Activated CD4-positive, alpha-beta T cell treated with anti-CD3 and anti-CD28 coated beads, Interleukin-2, Interleukin-4, amounts not matched to agents 100 ng/mL and 50 ng/mL, durations not matched to agents 16 hours and 8 hours (primary cell): ENCODE data around the gene PSG2.
"Not testable (repeated sequence)": the region's sequence is repeated elsewhere in the genome, so short reads cannot be mapped to it uniquely, and the experiment has no call there.

ENCODE experiments used
- DNase-seq: peaks from one replicate; pipeline ENCODE4 v3.0.0-alpha.2; 2020; ENCODE audit warnings: low spot score

The PSG2 gene

DNA sequence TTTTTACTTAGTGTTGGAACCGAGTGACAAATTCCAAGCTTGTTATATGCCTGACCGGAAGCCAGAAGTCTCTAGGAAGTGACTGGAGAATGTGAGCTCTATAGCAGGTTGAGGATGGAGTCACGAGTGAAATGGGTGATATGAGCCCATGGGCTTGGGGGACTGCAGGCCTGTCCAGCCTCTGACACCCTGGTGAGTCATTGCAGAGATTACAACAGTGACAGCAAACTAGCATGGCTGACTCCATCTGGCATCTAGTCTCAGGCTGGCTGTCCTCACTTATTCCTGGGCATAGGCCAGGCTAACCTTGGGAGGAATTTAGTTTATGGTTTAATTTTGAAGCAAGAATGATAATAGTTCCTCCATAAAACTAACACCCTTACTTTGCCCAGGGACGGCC is 4.6 kb downstream of the PSG2 start:
- not testable (repeated sequence) for DNase-seq

DNA sequence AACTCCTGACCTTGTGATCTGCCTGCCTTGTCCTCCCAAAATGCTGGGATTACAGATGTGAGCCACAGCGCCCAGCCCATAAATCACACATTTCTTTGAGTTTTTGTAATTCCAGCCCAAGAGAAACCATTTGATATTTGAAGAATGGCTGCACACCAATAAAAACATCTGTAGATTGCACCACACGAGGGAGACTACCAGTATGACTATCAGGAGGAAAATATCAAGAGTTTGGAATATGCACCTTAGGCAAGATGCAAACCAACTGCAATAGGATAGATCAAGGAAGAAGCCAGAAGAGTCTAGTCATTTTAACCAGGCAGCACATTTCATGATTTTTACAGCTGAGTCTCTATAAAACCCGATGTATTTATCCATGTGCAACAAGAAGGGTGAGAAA is 20.1 kb downstream of the PSG2 start:
- DNase-seq: not testable (repeated sequence)

DNA sequence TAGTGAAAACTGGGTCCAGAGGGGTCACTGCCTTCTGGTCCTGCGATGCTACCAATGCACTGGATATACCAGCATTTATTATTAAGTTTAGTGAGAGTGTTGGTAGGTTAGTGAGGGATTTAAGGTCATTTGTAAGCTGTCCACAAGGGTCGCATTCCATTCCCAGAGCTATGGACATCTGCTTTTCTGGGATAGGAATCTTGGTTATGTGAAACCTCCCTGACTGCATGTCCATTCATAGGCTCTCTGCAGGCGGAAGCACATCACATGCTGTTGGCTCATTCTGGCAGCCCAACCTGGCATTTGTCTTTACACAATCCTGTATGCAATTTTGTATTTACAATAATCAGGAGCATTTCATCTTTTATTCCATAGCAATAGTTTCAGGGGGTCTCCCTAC is 21.2 kb downstream of the PSG2 start:
- DNase-seq: not testable (repeated sequence)

DNA sequence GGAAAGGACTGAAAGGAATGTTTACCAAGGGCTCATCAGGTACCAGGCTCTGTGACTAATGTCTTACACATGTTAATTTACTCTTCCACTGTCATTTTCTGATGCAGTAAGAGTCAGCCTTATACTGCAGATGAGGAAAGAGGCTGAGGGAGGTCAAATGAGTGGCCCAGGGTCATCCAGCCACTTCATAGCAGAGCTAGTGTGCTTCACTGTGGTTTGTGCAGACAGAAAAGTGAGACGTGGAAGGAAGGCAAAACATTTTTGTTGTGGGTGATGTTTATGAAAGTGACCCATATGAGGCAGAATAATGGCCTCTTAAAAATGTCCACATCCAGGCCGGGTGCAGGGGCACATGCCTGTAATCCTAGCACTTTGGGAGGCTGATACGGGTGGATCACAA is 22.2 kb downstream of the PSG2 start:
- not testable (repeated sequence) for DNase-seq

DNA sequence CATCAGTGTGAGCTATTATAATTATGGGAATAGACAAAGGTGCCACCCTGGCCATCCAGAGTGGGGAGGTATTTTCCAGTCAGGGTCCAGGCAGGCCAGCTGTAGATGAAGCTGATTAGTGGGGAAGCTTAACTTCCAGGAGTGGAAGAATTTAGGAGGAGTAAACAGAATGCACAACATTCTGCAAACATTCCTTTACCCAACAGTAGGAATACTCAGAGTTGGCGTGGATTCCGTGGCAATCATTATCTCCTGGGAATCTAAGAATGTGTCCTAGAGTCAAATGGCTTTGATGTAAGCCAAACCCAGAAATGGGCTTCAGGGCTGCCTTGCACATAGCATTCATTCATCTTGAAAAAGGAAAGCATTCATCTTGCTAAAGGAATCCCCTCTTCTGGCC is 23.0 kb downstream of the PSG2 start:
- not testable (repeated sequence) for DNase-seq

DNA sequence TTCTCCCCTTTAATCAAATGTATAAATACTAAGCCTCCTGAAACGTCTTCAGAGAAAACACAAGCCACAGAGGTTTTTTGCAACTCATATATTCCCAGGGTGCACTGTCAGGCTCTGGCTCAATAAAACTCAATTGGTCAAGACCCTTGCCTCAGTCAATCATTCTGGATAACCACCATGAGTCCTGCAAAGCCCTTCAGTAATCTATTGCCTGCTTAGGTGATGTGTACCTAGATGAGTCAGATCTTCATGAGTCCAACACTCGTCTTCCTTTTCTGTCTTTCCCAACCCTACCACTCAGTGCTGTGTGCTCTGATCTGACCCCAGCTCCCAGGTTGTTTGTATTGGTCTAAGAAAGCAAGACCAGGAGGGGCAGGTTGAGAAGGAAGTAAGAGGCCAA is 24.1 kb downstream of the PSG2 start:
- not testable (repeated sequence) for DNase-seq

DNA sequence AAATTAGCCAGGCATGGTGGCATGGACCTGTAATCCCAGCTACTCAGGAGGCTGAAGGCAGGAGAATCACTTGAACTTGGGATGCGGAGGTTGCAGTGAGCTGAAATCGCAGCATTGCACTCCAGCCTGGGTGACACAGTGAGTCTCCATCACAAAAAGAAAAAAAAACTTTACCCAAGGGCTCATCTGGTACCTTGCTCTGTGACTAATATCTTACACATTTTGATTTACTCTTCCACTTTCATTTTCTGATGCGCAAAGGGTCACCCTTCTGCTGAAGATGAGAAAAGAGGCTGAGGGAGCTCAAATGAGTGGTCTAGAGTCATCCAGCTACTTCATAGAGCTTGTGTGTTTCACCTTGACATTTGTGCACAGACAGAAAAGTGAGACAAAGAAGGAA is 34.5 kb downstream of the PSG2 start:
- not testable (repeated sequence) for DNase-seq

DNA sequence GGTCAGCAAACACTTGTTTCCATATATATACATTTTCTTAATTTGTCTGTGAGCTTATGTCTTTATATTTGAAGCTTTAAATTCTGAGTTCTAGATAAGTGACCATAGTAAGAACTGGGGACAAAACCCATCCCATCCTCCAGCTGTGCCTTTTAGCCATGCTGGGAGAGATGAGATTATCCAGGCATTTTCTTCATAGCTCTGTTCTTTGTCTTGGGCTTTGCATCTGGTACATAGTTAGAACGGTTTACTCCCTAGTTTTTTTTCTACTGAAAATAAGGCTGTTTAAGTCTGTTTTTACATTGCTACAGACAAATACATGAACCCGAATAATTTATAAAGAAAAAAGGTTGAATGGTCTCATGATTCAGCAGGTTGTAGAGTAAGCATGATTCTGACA is 35.9 kb downstream of the PSG2 start:
- not testable (repeated sequence) for DNase-seq

DNA sequence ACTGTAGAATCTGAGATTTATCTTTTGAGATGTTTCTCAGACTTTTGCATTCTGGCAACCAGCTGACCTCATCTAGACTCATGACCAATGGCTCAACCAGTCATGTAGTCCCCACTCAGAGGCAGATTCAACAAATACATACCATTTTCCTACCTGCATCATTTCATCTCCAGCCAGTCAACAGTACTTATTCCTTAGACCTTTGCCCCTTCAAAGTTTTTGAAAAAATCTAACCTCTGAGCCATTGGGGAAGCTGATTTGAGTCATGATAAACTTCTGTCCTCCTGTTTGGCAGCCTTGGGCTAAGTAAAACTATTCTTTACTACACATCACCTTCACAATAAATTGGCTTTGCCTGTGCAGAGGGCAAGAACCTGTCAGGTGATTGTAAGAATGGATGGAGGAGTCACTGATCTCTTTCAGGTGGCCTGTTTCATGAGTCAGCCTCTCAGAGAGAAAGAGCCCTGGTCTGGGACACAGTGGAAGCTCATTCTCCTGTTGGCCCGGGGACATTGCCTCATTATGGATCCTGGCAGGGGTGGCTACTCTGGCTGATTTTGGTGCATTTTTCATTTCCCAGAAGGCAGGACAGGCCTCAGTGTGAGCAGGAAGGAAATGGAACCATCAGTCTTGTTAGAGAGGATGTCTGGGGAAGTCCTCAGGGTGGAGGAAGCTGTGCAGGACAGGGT is 38.9 kb downstream of the PSG2 start:
- DNase-seq: not testable (repeated sequence)

DNA sequence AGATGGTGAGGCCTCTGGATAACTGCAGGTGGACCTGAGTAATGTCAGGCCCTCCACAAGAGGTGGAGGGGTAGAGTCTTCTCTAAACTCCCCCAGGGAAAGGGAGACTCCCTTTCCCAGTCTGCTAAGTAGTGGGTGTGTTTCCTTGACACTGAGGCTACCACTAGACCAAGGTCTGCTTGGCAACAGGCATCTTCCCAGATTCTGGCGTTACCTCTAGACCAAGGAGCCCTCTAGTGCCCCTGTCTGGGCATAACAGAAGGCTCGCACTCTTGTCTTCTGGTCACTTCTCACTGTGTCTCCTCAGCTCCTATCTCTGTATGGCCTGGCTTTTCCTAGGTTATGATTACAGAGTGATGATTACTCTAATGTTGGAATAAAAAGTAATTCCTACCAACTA is 50.9 kb downstream of the PSG2 start:
- DNase-seq: not testable (repeated sequence)

DNA sequence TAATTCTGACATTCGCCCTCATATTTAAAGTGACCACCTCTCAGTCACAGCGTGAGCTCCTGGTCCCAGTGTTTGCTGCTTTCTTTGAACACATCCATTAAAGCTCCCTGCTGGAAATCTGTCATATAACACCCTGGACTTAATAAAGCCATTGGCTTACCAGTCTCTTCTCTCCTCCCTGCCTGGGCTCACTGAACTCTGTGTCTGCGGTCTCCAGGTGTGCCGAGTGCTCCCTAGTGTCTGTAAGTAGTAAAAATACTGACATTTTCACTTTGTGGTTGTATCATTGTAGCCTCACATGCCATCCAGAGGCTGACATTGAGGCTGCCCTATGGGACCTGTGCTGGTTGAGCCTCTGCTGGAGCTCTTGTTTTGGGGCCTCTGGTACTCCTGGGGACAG is 53.6 kb downstream of the PSG2 start:
- DNase-seq: no peak

DNA sequence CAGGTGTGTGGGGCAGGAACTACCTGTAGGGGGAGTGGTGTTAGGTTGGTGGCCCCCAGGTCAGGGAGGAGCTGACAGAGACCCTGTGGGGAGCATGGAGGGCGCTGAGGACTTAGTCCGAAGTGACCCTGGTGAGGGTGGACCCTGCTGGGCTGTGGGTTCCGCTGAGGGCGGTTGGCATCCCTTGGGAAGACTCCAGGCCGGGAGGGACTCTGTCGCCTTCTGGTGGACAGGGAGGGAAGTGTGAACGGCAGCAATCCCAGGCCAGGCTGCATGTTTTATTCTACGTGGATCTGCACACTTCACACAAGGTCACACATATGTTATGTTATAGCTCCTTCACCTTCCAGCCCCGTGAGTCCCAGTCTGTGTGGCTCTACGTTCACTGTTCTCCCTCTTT is 54.5 kb downstream of the PSG2 start:
- not testable (repeated sequence) for DNase-seq

DNA sequence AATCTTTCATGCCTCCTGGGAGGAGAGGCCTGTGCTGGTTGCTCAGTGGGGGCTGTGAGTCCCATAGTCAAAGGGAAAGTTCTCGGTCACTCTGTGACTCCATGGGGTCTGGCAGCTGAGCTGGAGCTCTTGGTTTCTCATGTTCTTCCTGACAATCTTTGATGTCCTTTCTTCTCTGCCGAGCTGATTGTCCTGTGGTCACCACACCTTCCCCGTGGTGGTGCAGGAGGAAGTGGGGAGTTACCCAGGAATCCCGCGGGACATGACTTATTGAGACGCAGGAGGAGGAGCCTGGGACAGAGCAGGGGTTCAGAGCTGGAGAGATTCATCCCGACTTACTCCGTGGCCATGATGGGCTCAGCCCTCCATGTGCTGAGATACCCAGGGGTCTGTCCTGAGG is 55.4 kb downstream of the PSG2 start:
- not testable (repeated sequence) for DNase-seq

DNA sequence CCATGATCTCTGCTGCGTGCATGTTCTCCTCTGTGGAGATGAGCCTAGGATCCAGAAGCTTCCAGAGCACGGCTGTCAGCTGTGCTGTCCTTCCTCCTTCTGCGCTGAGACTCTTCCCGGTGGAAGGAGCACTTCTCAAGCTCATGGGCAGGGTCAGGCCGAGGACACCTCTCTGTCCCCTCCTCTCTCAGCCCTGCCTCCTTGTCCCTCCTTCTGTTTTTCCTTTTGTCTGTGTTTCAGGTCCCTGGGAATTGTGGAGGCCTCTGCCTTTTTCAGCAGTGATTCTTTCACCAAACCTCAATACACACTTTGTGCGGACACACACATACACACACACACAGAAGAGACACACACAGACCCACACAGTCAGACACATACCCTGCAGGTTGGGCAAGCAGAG is 56.1 kb downstream of the PSG2 start, which contains the start of gene PSG11:
TSS of gene PSG11 (minus strand) at position 101 of the 400 bp plus-strand sequence. CDS start at position 4, 97 bp downstream.
- not testable (repeated sequence) for DNase-seq

DNA sequence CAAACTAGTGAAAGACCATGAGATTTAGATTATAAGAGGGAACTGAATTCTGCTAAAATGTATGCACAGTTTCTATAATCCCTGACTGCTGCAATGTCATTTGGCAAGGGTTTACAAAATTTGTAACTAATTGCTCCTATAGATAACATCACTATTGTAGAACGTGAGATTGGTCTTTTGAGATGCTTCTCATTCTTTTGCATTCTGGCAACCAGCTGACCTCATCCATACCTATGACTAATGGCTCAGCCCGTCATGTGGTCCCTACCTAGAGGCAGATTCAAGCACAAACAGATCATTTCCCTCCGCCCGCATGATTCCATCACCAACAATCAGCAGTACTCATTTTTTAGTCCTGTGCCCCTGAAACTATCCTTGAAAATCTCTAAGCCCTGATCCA is 60.4 kb downstream of the PSG2 start:
- DNase-seq: not testable (repeated sequence)

DNA sequence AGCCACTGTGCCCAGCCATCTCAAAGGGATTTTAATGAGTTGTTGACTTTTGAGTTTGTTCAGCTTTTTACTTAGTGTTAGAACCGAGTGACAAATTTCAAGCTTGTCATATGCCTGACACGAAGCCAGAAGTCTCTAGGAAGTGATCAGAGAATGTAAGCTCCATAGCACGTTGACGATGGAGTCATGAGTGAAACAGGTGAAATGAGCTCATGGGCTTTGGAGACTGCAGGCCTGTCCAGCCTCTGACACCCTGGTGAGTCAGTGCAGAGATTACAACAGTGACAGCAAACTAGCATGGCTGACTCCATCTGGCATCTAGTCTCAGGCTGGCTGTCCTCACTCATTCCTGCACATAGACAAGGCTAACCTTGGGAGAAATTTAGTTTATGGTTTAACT is 60.9 kb downstream of the PSG2 start:
- DNase-seq: not testable (repeated sequence)

DNA sequence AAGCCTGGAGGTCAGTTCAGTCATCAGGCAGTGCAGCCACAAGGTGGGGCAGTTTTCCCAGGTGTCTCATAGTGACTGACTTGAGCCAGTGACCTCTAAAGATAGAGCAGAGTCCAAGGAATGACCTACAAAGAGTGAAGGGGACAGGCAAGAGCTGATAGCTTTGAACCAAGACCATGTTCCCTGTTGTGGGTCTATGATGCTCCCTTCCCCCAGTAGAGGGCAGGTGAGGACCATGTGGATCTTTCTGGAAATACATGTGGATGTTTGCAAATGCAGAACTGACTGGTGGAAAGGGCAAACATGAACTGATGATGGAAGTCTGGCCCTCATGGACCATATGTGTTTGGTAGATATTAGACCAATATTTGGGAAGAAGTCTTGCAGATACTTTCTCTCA is 62.9 kb downstream of the PSG2 start:
- DNase-seq: not testable (repeated sequence)
